Sigmoid colon (tissue), 4 donors: ENCODE results near the gene RIT2.

Source experiments
- CTCF ChIP-seq, 4 experiments: fragments of 450-650 bp in 3 of 4; fragments of 200-600 bp in 1 of 4; IDR thresholded peaks; one replicate each; pipeline ENCODE4 v1.5.1; 2016 to 2019; ENCODE audit warnings: antibody characterized with exemption in 4 of 4, mild to moderate bottlenecking in 3 of 4, moderate library complexity in 2 of 4
- EP300 ChIP-seq, 4 donors: sonication (generic); formaldehyde crosslinking; IDR thresholded peaks; one replicate each; pipeline ENCODE4 v1.6.1; 2017; ENCODE audit warnings: antibody characterized with exemption in 4 of 4
- POLR2A ChIP-seq, 2 donors: fragments of 450-650 bp; IDR thresholded peaks; one replicate each; pipeline ENCODE4 v1.6.1; 2016; ENCODE audit warnings: antibody characterized with exemption in 2 of 2, mild to moderate bottlenecking in 2 of 2, moderate library complexity in 2 of 2
- POLR2AphosphoS5 ChIP-seq, 4 donors: sonication (generic); formaldehyde crosslinking; IDR thresholded peaks; one replicate each; pipeline ENCODE4 v1.6.1; 2017; ENCODE audit warnings: antibody characterized with exemption in 4 of 4

GRCh38 chr18:42752916-42753315 is 362.6 kb downstream of the RIT2 start:
- TF ChIP-seq POLR2A (IDR thresholded peaks at IDR 0.05) (no peak), EP300 (IDR thresholded peaks at IDR 0.05) (no peak), CTCF (IDR thresholded peaks at IDR 0.05) (no peak), POLR2AphosphoS5 (IDR thresholded peaks at IDR 0.05) (no peak)
